Psoas muscle (tissue), 8 donors: ENCODE data around the gene GALNT12. TPM values are rescaled to one million over a fixed set of nuclear protein-coding genes. Genes with fewer than 3 reads are reported as not detected.
A peak's percentile ranks its signal among the peaks of the same experiment; 100 is the strongest.

Experiments used
- ATAC-seq, 4 donors: fragments of 200-7000 bp; cut with Tn5 transposase; one replicate each; pipeline ENCODE4 v1.9.1; 2020; ENCODE audit warnings: moderate library complexity in 3 of 4, mild to moderate bottlenecking in 2 of 4
- DNase-seq, 2 donors: peaks; one replicate each; pipeline ENCODE4 v3.0.0-alpha.2; 2020
- H3K27ac ChIP-seq: fragments of 200-600 bp; one replicate; pipeline ENCODE4 v1.8.0; 2022
- H3K27me3 ChIP-seq, 3 donors: fragments of 200-600 bp in 1 of 3; one replicate each; pipeline versions ENCODE4 v1.6.1 to v1.8.0; 2013 to 2022; ENCODE audit warnings: low read length in 2 of 3, mild to moderate bottlenecking in 2 of 3, moderate library complexity in 1 of 3; ENCODE audit not compliant: insufficient read depth in 3 of 3
- H3K36me3 ChIP-seq, 2 donors: fragments of 200-600 bp in 1 of 2; one replicate each; pipeline versions ENCODE4 v1.6.1 to v1.8.0; 2013 to 2022; ENCODE audit warnings: low read depth in 1 of 2, mild to moderate bottlenecking in 1 of 2, moderate library complexity in 1 of 2; ENCODE audit not compliant: insufficient read depth in 1 of 2
- H3K4me1 ChIP-seq: fragments of 200-600 bp; one replicate; pipeline ENCODE4 v1.8.0; 2022
- H3K4me3 ChIP-seq: fragments of 200-600 bp; one replicate; pipeline ENCODE4 v1.8.0; 2022; ENCODE audit warnings: mild to moderate bottlenecking
- H3K9me3 ChIP-seq: fragments of 200-600 bp; one replicate; pipeline ENCODE4 v1.8.0; 2022
- CTCF ChIP-seq: fragments of 200-600 bp; IDR thresholded peaks from one replicate; pipeline ENCODE4 v1.8.0; 2022; ENCODE audit warnings: antibody characterized with exemption
- WGBS, 3 donors: extraction: QIAGEN DNeasy Blood & Tissue Kit; methylation state at CpG; one replicate each; pipeline versions ENCODE4 v1.1.6 to v1.1.7; 2013; 5-methylcytosine and 5-hydroxymethylcytosine counted together
- intact Hi-C, 2 donors: fragments of 100-400 bp; cut with DNase I; formaldehyde crosslinking; loops; one replicate each; pipeline versions ENCODE4 v1.11.0 to v1.14.2; 2022
- polyA plus RNA-seq, 3 donors: library from polyadenylated mRNA; stranded (reverse); fragments of 200-250 nt; gene quantifications; one replicate each; pipeline ENCODE4 v1.2.3, GENCODE V29; 2013
- total RNA-seq, 4 donors: library from RNA; stranded (reverse); fragmentation: NEBNext Ultra II Directional in 2 of 4; extraction: Animal tissue kit (Norgen Biotek cat#: 25700) in 2 of 4; gene quantifications; one replicate each; pipeline versions ENCODE4 v1.2.1 to v1.2.4, GENCODE V29; 2021 to 2023
- donor health status: healthy with polysubstance abuse.
- donor health status: DM: no; HTN: no; CAD: no; lungs with moderate emphysema.
- donor health status: Bipolar disorder and iron deficiency.
- donor health status: healthy.
- donor health status: DM: yes; HTN: yes; CAD: no.
- donor health status: DM: no; HTN: no; CAD: no.
- donor health status: DM: no; HTN: no; CAD: no.
- donor health status: DM: yes; HTN: yes; CAD: no.

Gene GALNT12
- total and polyA plus RNA-seq, 7 donors = 0.12 to 0.32 (median 0.28) TPM; not detected in 1

- H3K27ac ChIP-seq = no peak overlapping the region
- H3K4me1 ChIP-seq = no peaks in the 10 kb centered on the region
- no peak for ATAC-seq
- intact Hi-C loops = no loop called here
- peaks cover 0 to 4% (median 4%) of the 10 kb centered on the region in 3 donors for H3K27me3 ChIP-seq
- no peak for DNase-seq
- WGBS, 3 donors = 70 to 88% (median 86%) methylated on average over 5 of the region's 5 CpGs
- H3K36me3 ChIP-seq = no peaks in the 10 kb centered on the region
- H3K4me3 ChIP-seq = no peak overlapping the region
- no peaks in the 10 kb centered on the region for H3K9me3 ChIP-seq
- TF ChIP-seq CTCF = no peak
Observed at GRCh38 chr9:98875536-98875935, 68.1 kb downstream of the GALNT12 start.

- DNase-seq (no peak), ATAC-seq (no peak)
- no peak overlapping the region for H3K27ac ChIP-seq
- H3K9me3 ChIP-seq = no peaks in the 10 kb centered on the region
- intact Hi-C loops = no loop called here
- 37 to 52% (median 39%) methylated on average over 6 of the region's 6 CpGs for WGBS, 3 donors
- no peak for TF ChIP-seq CTCF
- H3K36me3 ChIP-seq = no peaks in the 10 kb centered on the region
- H3K27me3 ChIP-seq = peaks cover 0 to 10% (median 2%) of the 10 kb centered on the region in 3 donors
- H3K4me1 ChIP-seq = no peaks in the 10 kb centered on the region
- no peak overlapping the region for H3K4me3 ChIP-seq
Observed at GRCh38 chr9:98877311-98877710, 69.8 kb downstream of the GALNT12 start.

GRCh38 chr9:98879094-98879962 lies 71.9 kb downstream of the GALNT12 start:
- no peaks in the 10 kb centered on the region for H3K4me1 ChIP-seq
- DNase-seq (no peak), ATAC-seq (no peak)
- intact Hi-C loops = no loop called here
- no peaks in the 10 kb centered on the region for H3K9me3 ChIP-seq
- H3K27ac ChIP-seq = peak overlapping the region; percentile 20
- WGBS, 3 donors = 38 to 58% (median 42%) methylated on average over 5 of the region's 5 CpGs
- H3K4me3 ChIP-seq = no peak overlapping the region
- H3K27me3 ChIP-seq = peaks cover 0 to 10% (median 2%) of the 10 kb centered on the region in 3 donors
- no peaks in the 10 kb centered on the region for H3K36me3 ChIP-seq
- no peak for TF ChIP-seq CTCF

- intact Hi-C loops = no loop called here
- Histone ChIP-seq H3K4me1 (no peaks in the 10 kb centered on the region), H3K36me3 (no peaks in the 10 kb centered on the region), H3K9me3 (no peaks in the 10 kb centered on the region), H3K27ac (peak overlapping the region; percentile 20), H3K27me3 (peaks cover 0 to 10% (median 2%) of the 10 kb centered on the region in 3 donors), H3K4me3 (no peak overlapping the region)
- DNase-seq = peak; percentile 21 to 63
- WGBS, 3 donors = 7 to 18% (median 18%) methylated on average over 8 of the region's 8 CpGs
- peak in 2 of 4 donors; percentile 8 to 40 for ATAC-seq
- no peak for TF ChIP-seq CTCF
Observed at GRCh38 chr9:98879963-98880310, 72.5 kb downstream of the GALNT12 start.
